Amygdala (tissue), 56 donors: Measurements from ENCODE around the gene SCYL1.
"Not testable (repeated sequence)": the region's sequence is repeated elsewhere in the genome, so short reads cannot be mapped to it uniquely, and the experiment has no call there.

Experiments
- DNase-seq, 56 donors: peaks; one replicate each; lab custom pipeline; 2025; lab: John Stamatoyannopoulos, UW

SCYL1 gene

DNA sequence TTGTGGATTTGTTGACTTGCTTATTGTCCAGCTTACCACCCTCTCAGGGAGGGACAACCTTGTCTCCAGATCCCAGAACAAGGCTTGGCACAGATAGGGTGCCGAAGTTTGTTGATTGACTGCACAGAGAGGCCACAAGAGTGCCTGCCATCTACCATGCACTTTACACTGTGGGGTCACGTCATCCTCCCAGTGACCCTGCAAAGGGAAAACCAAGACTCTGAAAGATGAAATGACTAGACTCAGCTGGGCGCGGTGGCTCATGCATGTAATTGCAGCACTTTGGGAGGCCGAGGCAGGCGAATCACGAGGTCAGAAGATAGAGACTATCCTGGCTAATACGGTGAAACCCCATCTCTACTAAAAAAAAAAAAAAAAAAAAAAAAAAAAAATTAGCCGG, 37.9 kb downstream of the SCYL1 start:
- DNase-seq: no peak

DNA sequence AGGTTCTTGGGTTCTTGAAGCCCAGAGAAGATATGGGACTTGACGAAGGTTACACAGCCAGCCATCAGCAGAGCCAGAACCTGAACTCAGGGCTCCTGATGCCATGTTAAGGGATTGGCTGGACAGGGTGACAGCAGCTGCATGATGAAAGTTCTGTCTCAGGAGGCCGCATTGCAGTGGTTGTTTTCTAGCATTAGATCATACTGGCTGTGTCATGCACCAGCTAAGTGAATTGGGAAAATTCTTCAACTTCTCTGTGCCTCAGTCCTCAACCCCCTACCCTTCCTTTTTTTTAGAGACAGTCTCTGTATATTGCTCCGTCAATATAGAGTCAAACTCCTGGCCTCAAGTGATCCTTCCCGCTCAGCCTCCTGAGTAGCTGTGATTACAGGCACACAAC, 38.7 kb downstream of the SCYL1 start:
- no peak for DNase-seq

DNA sequence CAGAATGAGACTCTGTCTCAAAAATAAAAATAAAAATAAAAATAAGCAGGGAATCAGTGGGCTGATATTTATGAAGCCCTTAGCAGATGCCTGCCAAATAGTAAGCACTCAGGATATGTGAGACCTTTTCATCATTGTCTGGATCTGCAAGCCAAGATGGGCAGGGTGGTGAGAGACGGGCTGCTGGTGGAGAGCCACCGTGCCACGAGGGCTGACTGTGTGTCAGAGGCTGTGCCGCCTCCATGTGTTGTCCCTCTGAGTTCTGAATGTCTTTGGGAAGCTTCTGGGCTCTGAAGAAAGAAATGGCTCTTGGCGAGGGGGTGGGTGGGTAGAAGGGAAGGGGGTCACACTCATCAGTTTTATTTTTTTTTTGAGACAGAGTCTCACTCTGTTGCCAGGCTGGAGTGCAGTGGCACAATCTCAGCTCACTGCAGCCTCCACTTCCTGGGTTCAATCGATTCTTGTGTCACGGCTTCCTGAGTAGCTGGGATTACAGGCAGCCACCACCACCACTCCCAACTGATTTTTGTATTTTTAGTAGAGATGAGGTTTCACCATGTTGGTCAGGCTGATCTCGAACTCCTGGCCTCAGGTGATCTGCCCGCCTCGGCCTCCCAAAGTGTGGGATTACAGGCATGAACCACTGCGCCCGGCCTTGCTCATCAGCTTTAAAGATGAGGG, 40.1 kb downstream of the SCYL1 start:
- not testable (repeated sequence) for DNase-seq

DNA sequence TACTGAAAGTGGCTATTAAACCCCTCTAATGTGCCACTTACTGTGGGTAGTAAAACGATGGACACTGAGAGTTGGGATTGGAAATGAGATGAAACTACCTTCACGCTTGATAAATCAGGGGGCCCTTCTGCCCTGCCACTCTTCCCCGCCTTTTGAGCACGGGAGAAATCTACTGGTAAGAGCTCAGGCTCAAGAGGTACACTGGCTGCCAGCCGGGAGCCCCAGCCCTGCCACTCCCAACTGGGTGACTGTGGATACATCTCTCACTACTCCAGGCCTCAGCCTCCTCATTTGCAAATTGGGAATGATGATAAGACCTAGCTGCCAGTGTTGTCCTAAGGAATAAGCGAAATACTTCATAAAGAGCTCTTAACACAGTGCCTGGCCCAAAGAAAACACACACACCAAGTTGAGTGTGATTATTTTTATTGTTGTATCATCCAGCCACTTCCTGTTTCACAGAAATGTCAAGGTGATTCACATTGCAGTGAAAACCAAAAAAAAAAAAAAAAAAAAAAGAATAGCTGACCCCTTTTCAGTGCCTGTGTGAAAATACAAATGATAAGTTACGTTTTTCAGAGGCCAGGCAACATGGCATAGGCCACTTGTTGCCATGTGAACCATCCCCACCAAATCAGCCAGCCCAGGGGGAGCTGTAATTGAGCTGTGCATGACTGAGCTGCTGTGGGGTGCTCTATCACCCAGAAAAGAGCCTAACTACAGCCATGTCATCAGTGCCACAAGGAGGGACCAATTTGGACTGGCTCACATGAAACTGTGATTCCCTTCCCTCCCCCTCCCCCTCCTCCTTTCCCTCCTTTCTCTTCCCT, 41.0 kb downstream of the SCYL1 start:
- no peak for DNase-seq

DNA sequence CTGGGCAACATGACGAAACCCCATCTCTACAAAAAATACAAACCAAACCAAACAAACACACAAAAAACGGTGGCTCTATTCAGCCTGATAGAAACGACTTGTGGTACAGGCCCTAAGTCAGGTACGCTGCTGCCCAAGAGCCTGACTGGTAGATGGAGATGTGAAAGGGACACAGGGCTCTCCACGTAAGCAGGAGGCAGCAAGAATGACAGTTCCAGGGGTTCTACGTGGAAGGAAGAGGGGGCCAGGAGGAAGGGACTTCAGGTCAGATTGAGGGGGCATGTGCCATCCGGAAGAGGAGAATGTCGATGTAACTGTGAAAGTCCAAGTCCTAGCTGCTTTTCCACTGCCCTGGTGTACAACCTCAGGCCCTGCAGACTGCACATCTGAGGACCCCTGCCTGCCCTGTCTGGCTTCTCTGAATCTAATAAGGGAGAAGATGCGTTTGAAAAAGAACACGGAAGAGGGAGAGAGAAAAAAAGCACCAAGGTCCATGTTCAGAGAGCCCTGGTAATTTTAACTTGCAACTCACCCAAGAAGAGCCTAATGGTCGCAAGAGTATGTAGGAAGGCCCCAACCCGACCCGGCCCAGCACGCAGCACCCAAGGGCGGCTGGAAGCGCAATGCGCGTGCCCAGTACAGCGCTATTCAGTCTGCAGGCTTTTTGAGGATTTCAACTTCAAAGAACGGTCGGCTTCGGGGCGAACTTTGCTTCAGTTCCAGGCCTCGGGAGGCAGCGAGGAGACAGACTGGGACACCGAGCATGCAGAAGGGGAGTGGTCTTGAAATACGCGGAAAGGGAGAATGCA, 44.5 kb downstream of the SCYL1 start:
- peak in 5 of 56 donors; percentile 58 to 78 (median 69) for DNase-seq

DNA sequence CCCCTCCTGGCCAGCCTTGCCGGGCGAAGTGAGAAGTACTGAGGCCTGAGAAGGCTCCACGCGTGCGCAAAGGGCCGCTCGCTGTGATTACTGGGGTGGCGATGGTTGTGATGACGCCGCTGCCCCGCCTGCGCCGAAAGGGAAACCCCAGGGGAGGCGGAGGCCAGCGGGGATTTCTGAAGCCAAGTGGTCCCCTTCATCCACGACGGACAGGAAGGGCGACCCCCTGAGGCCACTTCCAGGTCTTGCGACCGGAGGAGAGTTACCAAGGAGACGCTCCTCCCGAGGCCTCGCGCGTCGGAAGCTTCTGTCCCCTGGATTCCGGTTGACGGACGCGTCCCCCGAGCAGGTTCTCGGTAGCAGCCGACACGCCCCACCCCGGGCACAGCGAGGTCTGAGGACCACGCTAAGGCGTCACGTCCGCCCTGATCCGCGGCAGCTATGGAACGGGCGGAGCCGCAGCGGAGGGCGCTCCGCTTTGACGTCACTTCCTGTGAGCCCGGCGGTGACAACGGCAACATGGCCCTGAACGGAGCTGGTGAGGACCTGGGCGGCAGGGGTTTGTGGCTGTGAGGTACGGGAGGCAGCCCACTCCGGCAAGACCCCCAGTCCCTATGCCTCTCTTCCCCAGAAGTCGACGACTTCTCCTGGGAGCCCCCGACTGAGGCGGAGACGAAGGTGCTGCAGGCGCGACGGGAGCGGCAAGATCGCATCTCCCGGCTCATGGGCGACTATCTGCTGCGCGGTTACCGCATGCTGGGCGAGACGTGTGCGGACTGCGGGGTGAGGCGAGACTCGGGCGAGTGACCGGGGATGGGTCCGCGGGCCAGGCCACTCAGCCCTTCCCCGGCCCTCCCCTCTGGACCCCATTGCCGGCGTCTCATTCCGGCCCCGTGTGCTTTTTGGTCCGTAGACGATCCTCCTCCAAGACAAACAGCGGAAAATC, 45.4 kb downstream of the SCYL1 start, which contains the start of gene ZNRD2:
Gene ZNRD2, plus strand, starts transcription at position 505 of the 946 bp plus-strand sequence. Its CDS starts 15 bp downstream, at position 520.
- DNase-seq: peak; percentile 82 to 100 (median 98)

DNA sequence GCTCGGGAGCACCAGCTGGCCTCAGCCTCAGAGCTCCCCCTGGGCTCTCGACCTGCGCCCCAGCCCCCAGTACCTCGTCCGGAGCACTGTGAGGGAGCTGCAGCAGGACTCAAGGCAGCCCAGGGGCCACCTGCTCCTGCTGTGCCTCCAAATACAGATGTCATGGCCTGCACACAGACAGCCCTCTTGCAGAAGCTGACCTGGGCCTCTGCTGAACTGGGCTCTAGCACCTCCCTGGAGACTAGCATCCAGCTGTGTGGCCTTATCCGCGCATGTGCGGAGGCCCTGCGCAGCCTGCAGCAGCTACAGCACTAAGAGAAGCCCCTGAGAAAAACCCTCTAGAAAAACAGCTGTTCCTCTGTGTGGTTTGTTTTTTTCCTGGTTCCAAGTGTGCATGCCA, 46.5 kb downstream of the SCYL1 start:
- DNase-seq: no peak

DNA sequence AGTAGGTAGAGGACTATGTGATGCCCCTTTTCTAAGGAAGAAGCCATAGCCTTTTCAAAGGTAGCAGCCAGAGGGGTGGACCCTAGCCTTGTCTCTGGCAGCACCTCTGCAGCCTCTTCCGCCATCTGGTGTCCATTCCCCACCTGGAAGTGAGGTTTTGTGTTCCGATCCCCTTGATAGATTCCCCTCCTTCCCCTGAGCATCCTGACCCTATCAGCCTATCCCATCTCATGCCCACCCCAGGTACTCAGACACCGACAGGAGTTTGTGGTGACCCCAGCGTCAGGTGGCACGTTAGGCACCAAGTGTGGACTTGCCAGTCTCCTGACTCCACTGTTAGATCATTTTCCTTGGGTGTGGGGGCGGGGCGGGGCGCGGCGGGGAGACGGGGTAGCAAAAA, 47.1 kb downstream of the SCYL1 start:
- peak in 1 of 56 donors; percentile 51 for DNase-seq

DNA sequence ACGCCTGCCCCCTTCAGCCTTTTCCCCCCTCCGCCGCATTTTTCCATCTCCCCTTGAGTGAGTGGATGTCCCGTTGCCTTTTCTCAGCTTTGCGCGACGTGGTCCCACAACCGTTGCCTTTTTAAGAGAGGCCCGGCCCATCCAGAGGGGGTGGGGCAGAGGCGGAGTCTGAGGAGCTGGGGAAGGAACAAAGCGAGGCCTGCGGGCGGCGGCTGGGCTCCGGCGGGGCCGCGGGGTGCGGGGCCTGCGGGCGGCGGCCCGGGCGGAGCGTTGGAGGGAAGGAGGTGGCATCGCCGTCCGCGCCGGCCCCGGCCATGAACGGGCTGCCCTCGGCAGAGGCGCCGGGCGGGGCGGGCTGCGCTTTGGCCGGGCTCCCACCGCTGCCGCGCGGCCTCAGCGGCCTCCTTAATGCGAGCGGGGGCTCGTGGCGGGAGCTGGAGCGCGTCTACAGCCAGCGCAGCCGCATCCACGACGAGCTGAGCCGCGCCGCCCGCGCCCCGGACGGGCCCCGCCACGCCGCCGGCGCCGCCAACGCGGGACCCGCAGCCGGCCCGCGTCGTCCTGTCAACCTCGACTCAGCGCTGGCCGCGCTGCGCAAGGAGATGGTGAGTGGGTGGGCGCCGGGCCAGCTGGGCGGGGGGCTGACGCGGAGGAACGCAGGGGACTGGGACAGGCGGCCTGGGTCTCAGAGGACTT, 47.6 kb downstream of the SCYL1 start, which contains the start of gene FAM89B:
Gene FAM89B, plus strand, starts transcription at position 183 of the 696 bp plus-strand sequence. Its CDS starts 132 bp downstream, at position 315.
- peak in 55 of 56 donors; percentile 27 to 92 (median 77) for DNase-seq

DNA sequence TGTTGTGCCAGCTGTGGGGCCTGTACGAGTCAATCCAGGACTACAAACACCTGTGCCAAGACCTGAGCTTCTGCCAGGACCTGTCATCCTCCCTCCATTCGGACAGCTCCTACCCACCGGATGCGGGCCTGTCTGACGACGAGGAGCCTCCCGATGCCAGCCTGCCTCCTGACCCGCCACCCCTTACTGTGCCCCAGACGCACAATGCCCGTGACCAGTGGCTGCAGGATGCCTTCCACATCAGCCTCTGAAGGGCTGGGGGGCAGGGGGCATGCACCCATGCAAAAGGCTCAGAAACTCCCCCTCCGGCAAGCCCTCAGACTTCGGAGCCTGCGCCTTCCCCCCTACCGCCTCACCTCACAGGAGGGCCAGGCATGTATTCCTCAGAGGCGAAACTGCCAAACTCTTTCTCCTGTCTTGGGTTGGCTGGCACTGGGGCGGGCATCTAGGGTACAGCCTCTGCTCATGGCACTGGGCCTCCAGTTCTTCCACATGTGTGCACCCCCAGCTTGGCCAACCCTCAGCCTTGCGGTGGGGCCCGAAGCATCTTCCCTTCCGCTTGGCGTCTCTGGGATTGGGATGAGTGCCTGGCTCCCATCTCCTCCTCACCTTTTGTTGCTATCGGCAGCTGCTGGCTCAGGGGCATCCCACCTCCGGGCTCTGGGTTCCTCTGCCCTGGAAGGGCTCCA, 48.7 kb downstream of the SCYL1 start:
- DNase-seq: peak in 1 of 56 donors; percentile 56

DNA sequence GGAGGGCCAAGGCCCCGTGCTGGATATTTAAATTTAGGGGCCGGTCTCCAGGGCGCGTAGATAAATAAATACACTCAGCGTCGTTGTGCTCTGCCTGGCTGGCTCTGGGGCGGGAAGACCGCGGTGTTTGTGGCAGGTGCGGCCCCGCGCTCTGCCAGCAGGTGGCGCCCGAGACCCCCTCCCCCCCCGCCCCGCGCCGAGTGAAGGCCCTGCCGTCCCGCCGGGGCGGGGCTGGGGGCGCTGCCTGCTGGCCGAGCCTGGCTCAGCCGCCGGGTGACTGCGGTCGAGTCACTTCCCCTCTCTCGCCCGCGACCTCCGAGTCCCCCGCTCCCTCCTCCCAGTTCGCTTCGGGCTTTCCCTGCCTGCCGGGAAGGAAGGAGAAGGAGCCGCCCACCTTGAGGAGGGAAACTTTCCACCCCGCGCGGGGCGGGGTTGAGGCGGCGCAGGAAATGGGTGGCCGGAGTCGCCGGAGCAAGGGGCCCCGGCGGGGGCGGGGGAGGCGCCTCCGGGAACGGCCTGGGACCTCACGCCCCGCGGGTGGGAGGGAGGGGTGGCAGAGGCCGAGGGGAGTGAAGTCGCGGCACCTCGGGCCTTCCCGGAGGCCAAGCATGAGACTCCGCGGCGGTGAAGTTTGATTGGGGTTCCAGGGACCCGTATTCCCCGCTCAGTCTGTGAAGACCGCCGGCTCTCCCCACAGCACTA, 49.4 kb downstream of the SCYL1 start:
- peak in 50 of 56 donors; percentile 20 to 86 (median 63) for DNase-seq

DNA sequence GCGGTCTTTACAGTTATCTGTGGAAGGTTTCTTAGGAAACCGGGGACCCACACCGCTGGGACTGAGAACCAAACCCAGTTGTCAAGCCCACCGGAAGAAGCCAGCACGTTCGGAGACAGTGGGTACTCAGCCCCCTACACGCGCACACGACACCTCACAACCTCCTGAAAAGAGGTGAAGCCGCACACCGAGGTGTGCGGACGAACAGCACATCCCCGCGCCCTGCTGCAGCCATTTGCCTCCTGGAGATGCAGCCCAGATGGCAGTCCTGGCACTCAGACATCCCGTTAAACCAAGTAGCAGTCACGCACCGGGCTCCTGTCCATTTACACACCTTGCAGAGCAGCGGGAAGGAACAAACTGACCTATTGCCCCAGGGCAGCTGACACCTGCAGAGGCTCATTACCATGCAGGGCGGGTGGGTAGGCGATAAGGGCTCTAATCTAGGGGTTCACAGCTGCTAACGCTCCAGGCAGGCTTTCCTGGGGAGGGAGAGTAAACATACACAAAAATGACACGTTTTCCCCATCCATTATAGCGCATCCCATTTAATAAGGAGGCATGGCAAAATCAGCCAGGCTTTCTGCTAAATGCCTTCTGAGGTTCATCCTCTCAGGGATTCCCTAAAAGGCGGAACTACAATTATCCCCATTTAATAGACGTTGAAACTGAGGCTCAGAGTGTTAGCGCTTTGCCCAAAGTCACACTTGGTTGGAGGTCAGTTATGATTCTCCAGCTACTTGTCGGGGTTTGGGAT, 50.1 kb downstream of the SCYL1 start:
- peak in 1 of 56 donors; percentile 31 for DNase-seq

DNA sequence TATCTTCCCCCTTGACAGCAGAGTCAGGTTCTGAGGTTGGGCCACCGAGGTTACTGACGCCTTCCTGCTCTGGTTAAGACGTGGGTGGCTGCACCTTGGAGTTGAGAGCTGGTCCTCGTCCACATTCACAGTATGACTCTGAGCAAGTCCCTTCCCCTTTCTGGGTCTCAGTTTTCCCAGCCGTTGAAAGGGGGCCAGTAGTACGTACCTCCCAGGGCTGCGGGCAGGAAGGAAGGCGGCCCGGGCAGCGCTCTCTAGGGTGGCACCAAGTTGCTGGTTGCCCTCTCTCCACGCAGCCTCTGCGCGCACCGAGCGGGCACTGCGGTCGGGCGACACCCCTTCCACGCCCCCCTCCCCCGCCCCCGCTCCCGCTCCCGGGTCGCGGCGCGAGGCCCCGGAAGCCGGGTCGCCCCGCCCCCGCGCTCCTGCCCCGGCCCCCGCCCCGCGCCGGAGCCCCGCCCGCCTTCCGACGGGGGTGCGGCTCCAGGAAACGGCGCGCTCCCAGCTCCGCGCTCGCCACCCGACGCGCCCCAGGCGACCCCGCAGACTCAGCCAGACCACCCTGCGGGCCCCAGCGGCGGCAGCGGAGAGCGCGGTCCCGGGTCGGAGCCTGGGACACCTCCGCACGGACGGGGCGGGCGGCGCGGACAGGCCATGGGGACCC, 50.8 kb downstream of the SCYL1 start, which contains the start of gene EHBP1L1:
Gene EHBP1L1, plus strand, starts transcription at position 486 of the 664 bp plus-strand sequence. CDS start 250 bp downstream, outside the sequence.
- peak in 7 of 56 donors; percentile 6 to 49 (median 20) for DNase-seq

DNA sequence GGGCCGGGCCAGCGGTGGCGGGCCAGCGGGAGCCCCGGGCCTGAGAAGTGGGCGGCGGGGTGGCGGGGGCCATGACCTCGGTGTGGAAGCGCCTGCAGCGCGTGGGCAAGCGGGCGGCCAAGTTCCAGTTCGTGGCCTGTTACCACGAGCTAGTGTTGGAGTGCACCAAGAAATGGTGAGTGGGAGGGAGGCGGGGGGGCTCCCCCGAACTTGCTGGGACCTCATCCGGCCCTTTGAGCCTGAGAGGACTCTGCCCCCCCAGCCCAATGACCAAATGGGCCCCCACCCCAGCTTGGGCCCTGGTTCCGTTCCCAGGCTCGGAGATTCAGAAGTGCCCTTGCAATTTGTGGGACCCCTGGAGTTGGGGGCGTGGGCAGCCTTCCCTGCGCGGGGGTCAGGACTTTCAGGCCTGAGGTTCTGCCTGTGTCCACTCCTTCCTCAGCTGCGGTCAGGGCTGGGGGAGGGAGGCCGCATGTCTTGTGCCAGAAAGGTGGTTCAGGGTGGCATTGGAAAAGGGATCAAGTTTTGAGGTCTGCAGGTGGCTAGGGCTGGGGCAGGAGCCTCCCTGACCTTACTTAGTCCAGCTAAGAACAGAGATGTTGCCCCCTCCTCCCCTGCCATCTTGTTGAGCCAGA, 51.5 kb downstream of the SCYL1 start:
- DNase-seq: no peak
